ENCODE data around the gene STK24.

The STK24 gene

DNA sequence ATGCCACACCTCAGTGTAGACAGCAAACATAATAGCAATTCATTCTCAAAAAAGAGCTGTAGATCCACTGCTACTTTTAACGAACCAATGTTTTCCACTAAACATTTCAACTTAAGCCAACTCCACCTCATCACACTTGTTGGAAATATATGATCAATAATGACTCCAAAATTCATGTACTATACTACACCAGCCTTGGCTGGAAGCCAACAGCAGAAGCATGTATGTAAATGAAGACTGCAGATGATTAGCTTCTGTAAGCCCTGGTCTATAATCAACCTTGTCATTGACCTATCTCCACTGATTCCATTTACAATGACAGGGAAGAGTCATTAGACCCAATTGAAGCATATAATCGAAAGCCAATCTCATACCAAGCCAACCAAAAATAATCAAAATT, 71.7 kb downstream of the STK24 start:
- H3K4me1 ChIP-seq (ENCODE audit: control insufficient read depth, insufficient read depth, low read length) = peaks cover 64% of the 10 kb centered on the region
- no peak overlapping the region for H3K4me3 ChIP-seq (ENCODE audit: low read length)
- no peaks in the 10 kb centered on the region for H3K9me3 ChIP-seq (ENCODE audit: control insufficient read depth, low read length)
- H3K27me3 ChIP-seq (replicated peaks; ENCODE audit: control insufficient read depth, insufficient read depth, low read length) = no peaks in the 10 kb centered on the region
- no peak for DNase-seq (ENCODE audit: low read depth)
- no peak overlapping the region for H3K9ac ChIP-seq (ENCODE audit: low read length)
- H3K36me3 ChIP-seq (ENCODE audit: control insufficient read depth, insufficient read depth, low read length, severe bottlenecking) = no peaks in the 10 kb centered on the region

DNA sequence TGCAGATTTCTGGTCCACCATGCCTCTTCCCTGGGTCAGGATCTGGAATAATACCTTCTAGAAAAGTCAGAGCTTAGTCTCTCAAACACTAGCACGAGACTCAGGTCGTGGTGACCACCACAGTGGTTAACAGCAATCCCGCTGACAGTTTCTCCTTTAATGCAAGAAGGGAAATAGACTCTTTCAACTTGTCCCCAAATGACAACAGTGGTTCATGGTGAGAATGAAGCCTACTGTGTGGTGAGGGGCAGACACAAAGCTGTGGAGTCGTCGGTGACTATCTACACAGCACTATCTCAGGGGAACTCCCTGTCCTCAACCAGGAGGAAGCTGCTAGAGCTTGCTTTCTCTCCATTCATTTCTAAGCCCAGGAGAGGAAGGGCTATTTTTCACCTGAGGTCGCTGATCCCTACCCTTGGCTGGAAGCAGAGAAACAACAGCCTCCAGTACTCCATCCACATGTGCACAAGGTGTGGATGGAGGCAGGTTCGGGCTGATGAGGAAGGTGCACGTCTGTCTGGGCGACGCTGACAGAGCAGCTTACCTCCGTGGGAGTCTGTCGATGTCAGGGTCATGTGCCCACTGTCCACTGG, 72.4 kb downstream of the STK24 start:
- Histone ChIP-seq H3K36me3 (ENCODE audit: control insufficient read depth, insufficient read depth, low read length, severe bottlenecking) (no peaks in the 10 kb centered on the region), H3K4me3 (ENCODE audit: low read length) (no peak overlapping the region), H3K4me1 (ENCODE audit: control insufficient read depth, insufficient read depth, low read length) (peaks cover 58% of the 10 kb centered on the region), H3K9me3 (ENCODE audit: control insufficient read depth, low read length) (no peaks in the 10 kb centered on the region), H3K9ac (ENCODE audit: low read length) (no peak overlapping the region), H3K27me3 (replicated peaks; ENCODE audit: control insufficient read depth, insufficient read depth, low read length) (no peaks in the 10 kb centered on the region)
- no peak for DNase-seq (ENCODE audit: low read depth)

DNA sequence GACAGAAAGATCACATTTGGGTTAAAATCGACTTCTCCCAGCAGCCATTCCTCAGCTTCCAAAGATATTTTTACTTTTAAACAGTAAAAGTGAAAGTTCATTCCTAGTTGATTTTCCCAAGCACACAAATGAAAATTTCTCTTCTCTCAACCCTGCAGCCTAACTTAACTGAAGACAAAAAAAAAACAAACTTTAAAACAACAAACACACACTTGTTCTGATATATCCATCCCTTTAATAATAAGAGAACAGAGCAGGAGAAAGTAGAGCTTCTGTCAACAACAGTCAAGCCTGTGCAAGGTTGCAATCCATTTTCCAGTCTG, 72.9 kb downstream of the STK24 start:
- H3K4me1 ChIP-seq (ENCODE audit: control insufficient read depth, insufficient read depth, low read length) = peaks cover 53% of the 10 kb centered on the region
- no peaks in the 10 kb centered on the region for H3K9me3 ChIP-seq (ENCODE audit: control insufficient read depth, low read length)
- no peak overlapping the region for H3K9ac ChIP-seq (ENCODE audit: low read length)

DNA sequence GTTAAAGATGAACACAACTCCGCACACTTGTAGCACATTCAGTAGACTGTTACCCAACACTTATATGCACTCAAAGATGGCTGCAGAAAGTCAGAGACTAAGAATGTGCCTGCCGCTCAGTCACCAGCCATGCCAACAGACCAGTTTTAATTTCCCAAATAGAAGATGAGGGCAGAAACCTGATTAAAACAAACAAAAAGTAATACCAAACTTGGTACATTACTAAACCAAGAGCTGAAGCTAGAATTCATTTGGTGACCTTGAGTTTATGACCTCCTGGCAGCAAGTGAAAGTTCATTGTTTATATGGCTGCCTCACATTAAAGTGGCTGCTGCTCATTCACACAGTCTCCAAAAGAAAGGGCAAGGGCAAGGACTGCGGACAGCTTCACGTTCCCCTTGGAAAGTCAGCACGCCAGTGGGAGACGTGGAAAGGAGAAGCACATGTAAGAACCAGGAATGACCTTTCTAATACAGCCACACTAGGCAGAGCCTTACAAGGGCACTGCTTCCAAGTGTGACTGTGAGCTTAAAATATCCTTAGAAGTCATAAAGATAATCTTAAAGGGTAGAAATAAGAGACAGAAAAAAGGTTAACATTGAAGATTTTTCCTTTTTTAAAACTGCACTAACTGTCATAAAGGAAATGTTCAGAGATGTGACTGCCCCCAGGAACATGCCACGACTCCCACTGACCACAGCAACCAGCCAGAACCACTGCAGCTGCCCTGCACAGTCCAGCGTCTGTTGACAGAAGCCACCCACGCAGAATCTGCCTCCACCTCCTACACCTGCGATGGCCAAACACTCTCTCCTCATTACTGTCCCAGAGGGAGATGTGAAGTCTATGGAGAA, 73.5 kb downstream of the STK24 start:
- Histone ChIP-seq H3K27me3 (replicated peaks; ENCODE audit: control insufficient read depth, insufficient read depth, low read length) (no peaks in the 10 kb centered on the region), H3K4me3 (ENCODE audit: low read length) (peak overlapping the region; percentile 65), H3K9ac (ENCODE audit: low read length) (peak overlapping the region; percentile 13), H3K4me1 (ENCODE audit: control insufficient read depth, insufficient read depth, low read length) (peaks cover 47% of the 10 kb centered on the region), H3K9me3 (ENCODE audit: control insufficient read depth, low read length) (no peaks in the 10 kb centered on the region), H3K36me3 (ENCODE audit: control insufficient read depth, insufficient read depth, low read length, severe bottlenecking) (peaks cover 4% of the 10 kb centered on the region)
- no peak for DNase-seq (ENCODE audit: low read depth)

More for the DNA sequence above, 72.9 kb downstream of the STK24 start:
- no peaks in the 10 kb centered on the region for H3K27me3 ChIP-seq (replicated peaks; ENCODE audit: control insufficient read depth, insufficient read depth, low read length)
- peak overlapping the region; percentile 65 for H3K4me3 ChIP-seq (ENCODE audit: low read length)
- H3K36me3 ChIP-seq (ENCODE audit: control insufficient read depth, insufficient read depth, low read length, severe bottlenecking) = no peaks in the 10 kb centered on the region
- DNase-seq (ENCODE audit: low read depth) = no peak

DNA sequence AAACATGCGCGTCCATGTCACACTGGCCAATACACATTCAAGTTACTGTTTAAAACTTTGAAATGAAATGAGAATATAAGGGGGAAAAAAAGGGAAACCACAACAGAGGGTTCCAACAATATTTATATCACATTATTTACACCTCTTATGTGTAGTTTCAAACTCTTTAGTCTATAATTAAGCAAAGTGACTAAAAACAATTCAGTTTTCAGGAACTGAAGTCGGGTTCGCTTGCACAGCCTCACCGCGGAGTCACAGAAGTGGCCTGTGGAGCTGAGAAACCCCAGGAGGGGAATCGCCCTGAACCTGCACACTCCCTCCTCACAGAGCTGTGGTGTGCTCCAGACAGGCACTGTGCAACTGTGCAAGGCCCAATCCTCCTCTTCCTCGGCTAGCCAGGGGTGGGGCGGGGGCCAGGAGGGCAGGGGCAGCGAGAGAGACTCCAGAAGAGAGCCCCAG, 75.9 kb downstream of the STK24 start:
- Histone ChIP-seq H3K36me3 (ENCODE audit: control insufficient read depth, insufficient read depth, low read length, severe bottlenecking) (peaks cover 6% of the 10 kb centered on the region), H3K4me1 (ENCODE audit: control insufficient read depth, insufficient read depth, low read length) (peaks cover 43% of the 10 kb centered on the region), H3K27me3 (replicated peaks; ENCODE audit: control insufficient read depth, insufficient read depth, low read length) (no peaks in the 10 kb centered on the region), H3K9me3 (ENCODE audit: control insufficient read depth, low read length) (no peaks in the 10 kb centered on the region), H3K9ac (ENCODE audit: low read length) (no peak overlapping the region), H3K4me3 (ENCODE audit: low read length) (no peak overlapping the region)
- no peak for DNase-seq (ENCODE audit: low read depth)

DNA sequence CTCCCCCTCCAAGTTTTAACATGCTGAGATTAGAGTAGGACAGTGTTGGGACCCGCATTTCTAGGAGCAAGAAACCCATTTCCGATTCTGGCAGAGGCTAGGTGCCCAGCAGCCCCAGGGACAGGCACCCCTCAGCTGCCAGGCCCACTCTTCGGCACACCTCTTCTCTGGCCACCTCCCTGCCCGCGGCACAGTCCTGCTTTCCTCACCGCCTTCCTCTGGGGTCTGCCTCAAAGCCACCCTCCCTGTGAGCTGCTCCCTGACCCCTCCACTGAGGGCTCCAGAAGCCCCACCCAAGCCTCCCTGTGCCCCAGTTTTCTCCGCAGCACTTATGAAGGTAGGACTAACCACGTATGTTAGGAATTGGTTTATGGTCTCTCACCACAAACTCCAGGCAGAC, 79.9 kb downstream of the STK24 start:
- no peak for DNase-seq (ENCODE audit: low read depth)
- peaks cover 6% of the 10 kb centered on the region for H3K36me3 ChIP-seq (ENCODE audit: control insufficient read depth, insufficient read depth, low read length, severe bottlenecking)
- peaks cover 49% of the 10 kb centered on the region for H3K4me1 ChIP-seq (ENCODE audit: control insufficient read depth, insufficient read depth, low read length)
- no peaks in the 10 kb centered on the region for H3K9me3 ChIP-seq (ENCODE audit: control insufficient read depth, low read length)
- peak overlapping the region; percentile 83 for H3K9ac ChIP-seq (ENCODE audit: low read length)
- peak overlapping the region; percentile 72 for H3K4me3 ChIP-seq (ENCODE audit: low read length)
- H3K27me3 ChIP-seq (replicated peaks; ENCODE audit: control insufficient read depth, insufficient read depth, low read length) = no peaks in the 10 kb centered on the region

DNA sequence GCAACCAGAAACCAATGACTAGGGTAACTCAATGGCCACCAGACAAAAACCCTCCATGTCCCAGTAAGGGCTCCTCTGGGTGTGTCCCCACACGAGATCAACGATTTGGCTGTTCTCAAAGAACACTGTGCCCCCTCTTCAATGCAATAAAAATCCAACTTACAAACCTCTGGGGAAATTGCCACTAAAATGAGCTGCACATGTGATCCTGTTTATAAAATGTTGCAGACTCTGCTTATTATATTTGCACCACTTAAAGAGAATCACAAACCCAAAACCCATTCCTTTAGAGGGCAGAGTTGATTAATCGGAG, 80.5 kb downstream of the STK24 start:
- peaks cover 6% of the 10 kb centered on the region for H3K36me3 ChIP-seq (ENCODE audit: control insufficient read depth, insufficient read depth, low read length, severe bottlenecking)
- peak overlapping the region; percentile 72 for H3K4me3 ChIP-seq (ENCODE audit: low read length)
- no peak for DNase-seq (ENCODE audit: low read depth)
- peaks cover 46% of the 10 kb centered on the region for H3K4me1 ChIP-seq (ENCODE audit: control insufficient read depth, insufficient read depth, low read length)
- no peaks in the 10 kb centered on the region for H3K9me3 ChIP-seq (ENCODE audit: control insufficient read depth, low read length)
- H3K27me3 ChIP-seq (replicated peaks; ENCODE audit: control insufficient read depth, insufficient read depth, low read length) = no peaks in the 10 kb centered on the region
- peak overlapping the region; percentile 83 for H3K9ac ChIP-seq (ENCODE audit: low read length)

DNA sequence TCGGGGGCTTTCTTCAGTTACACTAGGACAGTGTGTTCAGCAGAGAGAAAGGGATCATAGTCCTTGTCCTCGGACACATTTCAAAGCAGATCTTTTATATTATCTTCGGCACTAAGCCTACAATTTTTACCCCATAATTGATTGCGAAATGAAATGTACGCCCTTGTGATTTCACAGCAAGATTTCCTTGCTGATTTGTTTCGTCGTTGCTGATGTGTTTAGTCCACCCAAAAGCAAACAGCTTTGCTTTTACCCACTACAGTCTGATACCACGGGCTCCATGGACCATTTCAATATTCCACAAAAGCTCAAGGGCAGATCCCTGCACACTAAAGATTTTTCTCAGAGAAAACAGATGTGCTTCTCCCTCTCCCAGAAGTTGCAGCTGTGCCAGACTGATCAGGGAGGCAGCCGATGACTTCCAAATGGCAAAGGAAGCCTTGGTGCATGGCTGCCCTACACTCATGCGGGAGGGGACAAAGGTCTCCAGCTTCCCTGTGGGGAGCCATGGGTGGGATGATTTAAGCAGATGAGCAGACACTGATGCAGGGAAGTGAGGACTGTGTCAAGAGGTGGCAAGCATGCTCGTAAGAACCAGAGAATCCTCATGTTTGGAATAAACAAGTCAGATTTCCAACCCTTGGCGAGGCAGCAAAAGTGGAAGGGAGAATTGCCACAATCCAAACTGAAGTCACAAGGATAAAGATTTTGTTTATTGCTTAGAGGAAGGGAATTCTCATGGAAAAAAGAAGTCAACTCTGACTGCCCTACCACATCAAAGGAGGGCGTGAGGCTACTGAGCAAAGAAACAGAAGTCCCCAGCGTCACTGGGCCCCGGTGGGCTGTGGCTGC, 81.1 kb downstream of the STK24 start:
- Histone ChIP-seq H3K36me3 (ENCODE audit: control insufficient read depth, insufficient read depth, low read length, severe bottlenecking) (peaks cover 6% of the 10 kb centered on the region), H3K9ac (ENCODE audit: low read length) (peak overlapping the region; percentile 83), H3K4me3 (ENCODE audit: low read length) (peak overlapping the region; percentile 72), H3K4me1 (ENCODE audit: control insufficient read depth, insufficient read depth, low read length) (peaks cover 50% of the 10 kb centered on the region), H3K27me3 (replicated peaks; ENCODE audit: control insufficient read depth, insufficient read depth, low read length) (no peaks in the 10 kb centered on the region), H3K9me3 (ENCODE audit: control insufficient read depth, low read length) (no peaks in the 10 kb centered on the region)
- DNase-seq (ENCODE audit: low read depth) = peak; percentile 55

DNA sequence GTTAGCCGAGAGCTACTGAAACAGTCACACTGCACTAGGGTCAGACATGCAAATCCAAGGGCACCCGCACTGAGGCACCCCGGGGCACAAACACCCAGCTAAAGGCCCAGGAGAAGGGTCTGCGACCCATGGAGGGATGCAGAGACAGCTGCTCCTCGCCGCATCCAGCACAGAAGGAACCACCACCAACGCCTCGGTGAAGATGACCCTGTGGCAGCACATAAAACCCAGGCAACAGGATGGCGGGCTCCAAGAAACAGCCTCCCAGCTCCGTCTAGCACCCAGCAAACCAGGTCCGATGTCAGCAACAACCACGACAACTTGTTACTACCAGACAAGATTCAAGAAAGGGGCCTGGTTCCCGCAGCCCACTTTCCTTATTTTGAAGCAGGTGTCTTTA, 82.1 kb downstream of the STK24 start:
- Histone ChIP-seq H3K4me3 (ENCODE audit: low read length) (peak overlapping the region; percentile 72), H3K9ac (ENCODE audit: low read length) (peak overlapping the region; percentile 83), H3K36me3 (ENCODE audit: control insufficient read depth, insufficient read depth, low read length, severe bottlenecking) (peaks cover 6% of the 10 kb centered on the region), H3K9me3 (ENCODE audit: control insufficient read depth, low read length) (no peaks in the 10 kb centered on the region), H3K27me3 (replicated peaks; ENCODE audit: control insufficient read depth, insufficient read depth, low read length) (no peaks in the 10 kb centered on the region), H3K4me1 (ENCODE audit: control insufficient read depth, insufficient read depth, low read length) (peaks cover 55% of the 10 kb centered on the region)
- no peak for DNase-seq (ENCODE audit: low read depth)

DNA sequence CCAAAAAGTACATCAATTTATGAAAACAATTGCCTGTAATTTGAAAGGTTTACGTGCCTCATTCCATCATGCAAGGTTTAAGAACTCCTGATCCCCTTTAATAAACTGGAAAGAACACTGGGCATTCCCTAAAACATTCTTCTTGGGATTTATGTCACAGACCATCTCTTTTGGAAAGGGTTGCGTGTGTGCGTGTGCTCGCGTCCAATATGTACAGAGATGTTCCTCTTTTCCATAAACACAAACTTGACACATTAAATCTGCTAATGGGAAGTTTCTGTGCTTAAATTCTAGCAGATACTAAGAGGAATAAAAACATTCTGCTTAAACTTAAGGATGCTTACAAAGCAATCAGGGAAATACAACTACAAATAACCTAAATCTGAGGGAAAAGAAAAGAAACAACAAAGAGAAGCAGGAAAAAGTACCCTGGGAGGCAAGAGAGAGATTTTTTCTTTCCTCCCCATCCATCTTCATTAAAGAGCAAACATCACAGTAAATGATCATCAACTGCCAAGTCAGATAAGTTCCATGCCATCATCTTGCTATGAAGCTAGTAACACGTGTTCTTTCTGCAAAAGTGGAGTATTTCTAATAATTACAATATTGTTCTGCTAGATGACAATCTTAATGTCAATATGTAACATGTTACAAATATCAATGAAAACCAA, 83.7 kb downstream of the STK24 start:
- no peaks in the 10 kb centered on the region for H3K9me3 ChIP-seq (ENCODE audit: control insufficient read depth, low read length)
- no peaks in the 10 kb centered on the region for H3K36me3 ChIP-seq (ENCODE audit: control insufficient read depth, insufficient read depth, low read length, severe bottlenecking)
- peak overlapping the region; percentile 46 for H3K9ac ChIP-seq (ENCODE audit: low read length)
- no peak overlapping the region for H3K4me3 ChIP-seq (ENCODE audit: low read length)
- DNase-seq (ENCODE audit: low read depth) = no peak
- H3K4me1 ChIP-seq (ENCODE audit: control insufficient read depth, insufficient read depth, low read length) = peaks cover 55% of the 10 kb centered on the region
- H3K27me3 ChIP-seq (replicated peaks; ENCODE audit: control insufficient read depth, insufficient read depth, low read length) = no peaks in the 10 kb centered on the region

Data from adipocyte (in vitro differentiated cells).